Activated naive CD4-positive, alpha-beta T cell treated with anti-CD3 and anti-CD28 coated beads, Interleukin-2, amount 10 ng/mL, durations not matched to agents 7 days and 5 days (primary cell): ENCODE measurements around the gene KCNAB1.

ENCODE experiments used
- CTCF ChIA-PET: fragments of 350-600 bp; sonication (Branson Sonifier 250); formaldehyde crosslinking; loops from one replicate; lab custom pipeline; 2021; ENCODE audit warnings: antibody characterized with exemption; lab: Charles Lee
- DNase-seq: peaks from one replicate; pipeline ENCODE4 v3.0.0-alpha.2; 2020
- H3K27ac Mint-ChIP-seq: one replicate; pipeline ENCODE4 v1.8.0; 2021; ENCODE audit warnings: mild to moderate bottlenecking, moderate library complexity, mixed read lengths
- H3K27me3 Mint-ChIP-seq: one replicate; pipeline ENCODE4 v1.8.0; 2021; ENCODE audit warnings: mild to moderate bottlenecking, mixed read lengths
- H3K36me3 Mint-ChIP-seq: one replicate; pipeline ENCODE4 v1.8.0; 2021; ENCODE audit warnings: mixed read lengths
- H3K4me1 Mint-ChIP-seq: one replicate; pipeline ENCODE4 v1.8.0; 2021; ENCODE audit warnings: mixed read lengths
- H3K4me3 Mint-ChIP-seq: one replicate; pipeline ENCODE4 v1.8.0; 2021; ENCODE audit warnings: mild to moderate bottlenecking, moderate library complexity, mixed read lengths
- H3K9me3 Mint-ChIP-seq: one replicate; pipeline ENCODE4 v1.8.0; 2021; ENCODE audit warnings: mixed read lengths

KCNAB1 gene

GRCh38 chr3:156388497-156389448 is 268.4 kb downstream of the KCNAB1 start:
- Mint-ChIP-seq H3K4me1 (no peaks in the 10 kb centered on the region), H3K27ac (no peak overlapping the region), H3K27me3 (peaks cover 42% of the 10 kb centered on the region), H3K4me3 (no peak overlapping the region), H3K36me3 (no peaks in the 10 kb centered on the region), H3K9me3 (no peaks in the 10 kb centered on the region)
- CTCF ChIA-PET: no interaction called here
- no peak for DNase-seq

DNA sequence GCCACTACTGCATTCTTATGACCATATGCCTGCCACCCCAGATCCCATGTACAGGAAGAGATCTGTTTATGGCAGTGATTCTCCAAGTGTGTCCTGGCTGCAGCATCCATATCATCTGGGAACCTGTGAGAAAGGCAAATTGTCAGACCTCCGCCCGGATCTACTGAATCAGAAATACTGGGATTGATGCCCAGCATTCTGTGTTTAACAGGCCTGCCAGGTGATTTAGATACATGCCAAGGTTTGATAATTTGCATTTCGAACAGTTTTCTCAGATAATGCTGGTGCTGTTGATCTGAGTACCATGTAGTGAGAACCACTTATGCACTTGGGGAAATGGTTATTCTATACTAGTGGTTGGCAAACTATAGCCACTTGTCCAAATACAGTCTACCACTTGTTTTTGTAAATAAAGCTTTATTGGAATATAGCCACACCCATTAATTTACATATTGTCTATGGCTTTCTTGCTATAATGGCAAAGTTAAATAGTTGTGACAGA is 269.1 kb downstream of the KCNAB1 start:
- Mint-ChIP-seq H3K4me1 (no peaks in the 10 kb centered on the region), H3K4me3 (no peak overlapping the region), H3K36me3 (no peaks in the 10 kb centered on the region), H3K27ac (no peak overlapping the region), H3K27me3 (peaks cover 38% of the 10 kb centered on the region), H3K9me3 (no peaks in the 10 kb centered on the region)
- CTCF ChIA-PET: no interaction called here
- no peak for DNase-seq

- no peaks in the 10 kb centered on the region for H3K9me3 Mint-ChIP-seq
- no peak for DNase-seq
- H3K27me3 Mint-ChIP-seq: peaks cover 34% of the 10 kb centered on the region
- no peak overlapping the region for H3K27ac Mint-ChIP-seq
- no peaks in the 10 kb centered on the region for H3K36me3 Mint-ChIP-seq
- no peaks in the 10 kb centered on the region for H3K4me1 Mint-ChIP-seq
- CTCF ChIA-PET: interaction anchor here (1.5 kb wide), 1 partner anchor 8 kb away, joined by 4 read pairs; no protein-coding TSS in a partner anchor
- no peak overlapping the region for H3K4me3 Mint-ChIP-seq
These were observed 270.5 kb downstream of the KCNAB1 start for GRCh38 chr3:156390846-156391245.

- no peak overlapping the region for H3K27ac Mint-ChIP-seq
- H3K27me3 Mint-ChIP-seq: peaks cover 9% of the 10 kb centered on the region
- CTCF ChIA-PET: interaction anchor here (1.3 kb wide), 1 partner anchor 14 kb away, joined by 3 read pairs; no protein-coding TSS in a partner anchor
- no peaks in the 10 kb centered on the region for H3K4me1 Mint-ChIP-seq
- no peak for DNase-seq
- no peak overlapping the region for H3K4me3 Mint-ChIP-seq
- no peaks in the 10 kb centered on the region for H3K36me3 Mint-ChIP-seq
- no peaks in the 10 kb centered on the region for H3K9me3 Mint-ChIP-seq
These were observed 275.8 kb downstream of the KCNAB1 start for GRCh38 chr3:156395961-156396710.

- CTCF ChIA-PET: interaction anchor here (0.7 to 1.3 kb wide), 2 partner anchors 13 to 91 kb away, joined by 3 read pairs; no protein-coding TSS in a partner anchor
- no peaks in the 10 kb centered on the region for H3K36me3 Mint-ChIP-seq
- DNase-seq: no peak
- H3K4me1 Mint-ChIP-seq: no peaks in the 10 kb centered on the region
- no peaks in the 10 kb centered on the region for H3K9me3 Mint-ChIP-seq
- no peak overlapping the region for H3K27ac Mint-ChIP-seq
- peaks cover 7% of the 10 kb centered on the region for H3K27me3 Mint-ChIP-seq
- no peak overlapping the region for H3K4me3 Mint-ChIP-seq
These were observed 276.5 kb downstream of the KCNAB1 start for GRCh38 chr3:156396851-156397250.

DNA sequence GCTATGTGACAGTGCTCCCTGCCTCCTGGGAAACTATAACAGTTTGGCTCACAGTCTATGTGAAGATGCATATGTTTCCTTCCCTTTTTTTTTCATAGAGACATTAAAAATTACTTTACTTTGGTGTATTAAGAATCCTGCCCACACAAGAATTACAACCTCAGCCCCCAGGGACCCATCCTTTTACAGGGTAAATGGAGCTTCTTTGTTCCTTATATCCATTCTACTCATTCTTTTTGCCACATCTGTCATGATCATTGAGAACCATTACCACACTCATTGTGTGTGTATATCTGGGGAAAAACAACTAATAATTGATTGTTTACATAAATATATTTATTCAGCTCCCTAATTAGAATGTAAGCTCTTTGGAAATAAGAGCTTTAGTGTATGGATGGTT is 277.2 kb downstream of the KCNAB1 start:
- Mint-ChIP-seq H3K27ac (no peak overlapping the region), H3K9me3 (no peaks in the 10 kb centered on the region), H3K36me3 (no peaks in the 10 kb centered on the region), H3K4me3 (no peak overlapping the region), H3K27me3 (peaks cover 4% of the 10 kb centered on the region), H3K4me1 (no peaks in the 10 kb centered on the region)
- CTCF ChIA-PET: interaction anchor here (0.6 to 1.3 kb wide), 3 partner anchors 12 to 207 kb away, joined by 3 to 4 read pairs (median 3); no protein-coding TSS in a partner anchor
- no peak for DNase-seq

- no peak overlapping the region for H3K4me3 Mint-ChIP-seq
- H3K4me1 Mint-ChIP-seq: no peaks in the 10 kb centered on the region
- CTCF ChIA-PET: no interaction called here
- H3K9me3 Mint-ChIP-seq: no peaks in the 10 kb centered on the region
- DNase-seq: no peak
- H3K27ac Mint-ChIP-seq: no peak overlapping the region
- H3K27me3 Mint-ChIP-seq: peaks cover 2% of the 10 kb centered on the region
- no peaks in the 10 kb centered on the region for H3K36me3 Mint-ChIP-seq
These were observed 279.7 kb downstream of the KCNAB1 start for GRCh38 chr3:156400062-156400461.

DNA sequence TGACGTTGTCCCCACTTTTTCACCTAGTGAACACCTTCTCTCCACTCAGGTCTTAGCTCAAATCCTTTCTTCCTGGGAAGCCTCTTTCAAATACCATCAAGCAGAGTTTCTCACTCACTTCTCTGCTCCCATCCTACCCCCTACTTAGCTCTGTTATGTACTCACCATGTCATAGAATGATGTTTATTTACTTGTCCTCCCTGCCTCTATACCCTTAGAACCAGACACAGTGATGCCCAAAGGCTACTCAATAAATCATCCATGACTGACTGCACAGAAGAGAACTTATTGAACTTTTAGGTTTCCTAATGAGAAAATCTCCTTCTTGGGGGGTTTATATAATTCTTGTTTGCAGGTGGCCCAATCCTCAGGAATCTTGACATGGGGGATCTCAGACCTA is 280.4 kb downstream of the KCNAB1 start:
- Mint-ChIP-seq H3K36me3 (no peaks in the 10 kb centered on the region), H3K9me3 (no peaks in the 10 kb centered on the region), H3K4me1 (no peaks in the 10 kb centered on the region), H3K4me3 (no peak overlapping the region), H3K27me3 (peaks cover 4% of the 10 kb centered on the region), H3K27ac (no peak overlapping the region)
- CTCF ChIA-PET: no interaction called here
- no peak for DNase-seq

GRCh38 chr3:156404217-156404616 is 283.8 kb downstream of the KCNAB1 start:
- no peak overlapping the region for H3K27ac Mint-ChIP-seq
- no peaks in the 10 kb centered on the region for H3K36me3 Mint-ChIP-seq
- H3K9me3 Mint-ChIP-seq: no peaks in the 10 kb centered on the region

DNA sequence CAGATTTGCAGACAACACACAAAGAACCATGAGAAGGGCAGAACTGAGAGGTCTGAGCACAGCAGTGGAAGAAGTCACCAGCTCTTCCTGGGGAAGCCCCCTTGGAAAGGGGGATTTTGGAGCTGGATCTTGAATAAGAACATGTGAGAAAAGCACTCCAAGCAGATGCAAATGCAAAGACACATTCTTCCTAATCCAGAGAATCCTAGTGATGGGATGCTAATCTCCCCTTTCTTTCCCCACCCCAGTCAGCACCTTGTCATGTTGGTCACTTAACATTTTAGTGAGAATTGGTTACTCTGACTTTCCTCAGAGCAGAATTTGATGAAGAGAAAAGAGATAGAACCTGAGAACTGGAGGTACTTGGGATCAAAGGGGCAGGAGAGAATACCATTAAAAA is 286.0 kb downstream of the KCNAB1 start:
- no peak for DNase-seq

More at GRCh38 chr3:156404217-156404616, 283.8 kb downstream of the KCNAB1 start:
- DNase-seq: no peak
- CTCF ChIA-PET: no interaction called here
- Mint-ChIP-seq H3K27me3 (peaks cover 22% of the 10 kb centered on the region), H3K4me1 (no peaks in the 10 kb centered on the region), H3K4me3 (no peak overlapping the region)

DNA sequence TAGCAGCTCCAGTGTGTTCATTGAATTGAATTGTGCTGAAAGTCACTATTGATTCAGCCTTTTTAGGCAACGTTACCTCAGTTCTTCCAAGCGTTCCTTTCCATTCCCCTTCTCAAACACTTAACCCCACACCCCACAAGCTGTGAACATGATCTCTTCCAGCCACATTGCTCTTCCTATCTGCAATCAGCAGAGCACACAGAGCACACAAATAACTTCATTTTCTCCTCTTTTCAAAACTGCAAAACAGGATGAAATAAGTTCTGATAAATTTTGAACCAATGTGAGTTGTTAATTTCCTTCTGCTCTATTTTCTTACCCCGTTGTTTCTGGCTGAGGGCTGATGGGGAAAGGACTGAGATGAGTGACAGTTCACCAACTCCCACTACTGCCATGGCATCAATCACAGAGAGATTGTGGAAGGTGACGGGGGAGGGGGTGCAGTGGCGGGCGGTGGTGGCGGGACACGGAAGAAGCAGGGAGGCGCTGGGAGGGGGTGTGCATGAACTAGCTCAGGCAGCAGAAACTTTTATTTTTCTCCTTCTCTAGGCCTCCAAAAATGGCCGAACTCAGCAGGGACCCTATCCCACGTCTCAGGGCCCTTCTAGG is 287.3 kb downstream of the KCNAB1 start:
- Mint-ChIP-seq H3K27ac (no peak overlapping the region), H3K27me3 (peaks cover 25% of the 10 kb centered on the region), H3K4me1 (no peaks in the 10 kb centered on the region), H3K9me3 (no peaks in the 10 kb centered on the region), H3K4me3 (no peak overlapping the region), H3K36me3 (no peaks in the 10 kb centered on the region)
- DNase-seq: no peak
- CTCF ChIA-PET: no interaction called here

More for the DNA sequence above, 286.0 kb downstream of the KCNAB1 start:
- Mint-ChIP-seq H3K4me1 (no peaks in the 10 kb centered on the region), H3K27me3 (peaks cover 22% of the 10 kb centered on the region), H3K9me3 (no peaks in the 10 kb centered on the region), H3K4me3 (no peak overlapping the region), H3K27ac (no peak overlapping the region), H3K36me3 (no peaks in the 10 kb centered on the region)
- CTCF ChIA-PET: no interaction called here

DNA sequence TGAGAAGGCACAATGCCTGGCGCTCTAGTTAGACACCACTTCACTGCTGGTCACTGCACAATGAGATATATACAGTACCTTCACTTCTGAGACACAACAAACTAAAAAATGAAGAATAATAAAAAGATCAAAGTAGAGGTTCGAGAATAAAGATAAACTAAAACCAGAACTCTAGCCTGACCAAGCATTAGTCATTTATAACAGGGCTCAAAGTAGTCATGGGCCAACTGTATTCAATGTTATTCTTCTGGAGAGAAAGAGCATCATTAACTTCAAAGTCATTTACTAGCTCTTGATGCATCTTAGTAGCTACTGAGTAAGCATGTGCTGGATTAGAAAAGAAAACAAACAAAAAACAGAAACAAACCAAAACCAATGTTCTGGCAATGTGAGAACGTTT is 289.3 kb downstream of the KCNAB1 start:
- CTCF ChIA-PET: interaction anchor here (1.2 kb wide), 1 partner anchor 13 kb away, joined by 3 read pairs; no protein-coding TSS in a partner anchor
- Mint-ChIP-seq H3K27me3 (peaks cover 26% of the 10 kb centered on the region), H3K9me3 (no peaks in the 10 kb centered on the region), H3K4me3 (no peak overlapping the region), H3K27ac (no peak overlapping the region), H3K4me1 (no peaks in the 10 kb centered on the region), H3K36me3 (no peaks in the 10 kb centered on the region)
- no peak for DNase-seq

DNA sequence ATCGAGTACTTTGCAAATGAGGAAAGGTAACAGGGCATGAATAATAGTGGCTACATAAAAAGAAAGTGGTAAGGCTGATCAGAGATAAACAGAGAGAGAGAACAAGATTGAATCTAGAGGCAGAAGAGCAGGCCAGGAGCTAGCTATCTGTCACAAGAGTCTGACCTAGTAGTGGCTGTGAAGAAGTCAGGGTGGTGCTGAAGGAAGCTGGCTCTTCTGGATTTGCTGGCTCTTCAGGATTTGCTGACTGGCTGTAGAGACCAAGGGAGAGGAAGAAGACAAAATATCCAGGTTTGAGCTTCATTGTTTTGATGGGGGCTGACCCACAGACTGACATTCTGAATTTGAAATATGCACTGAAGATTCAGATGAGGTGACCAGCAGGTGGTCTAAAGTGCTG is 292.2 kb downstream of the KCNAB1 start:
- H3K27ac Mint-ChIP-seq: no peak overlapping the region
- H3K36me3 Mint-ChIP-seq: no peaks in the 10 kb centered on the region
- H3K27me3 Mint-ChIP-seq: peaks cover 18% of the 10 kb centered on the region
- no peaks in the 10 kb centered on the region for H3K9me3 Mint-ChIP-seq
- H3K4me1 Mint-ChIP-seq: no peaks in the 10 kb centered on the region
- CTCF ChIA-PET: no interaction called here
- DNase-seq: no peak
- no peak overlapping the region for H3K4me3 Mint-ChIP-seq
